Stimulated activated CD4-positive, alpha-beta T cell treated with anti-CD3 and anti-CD28 coated beads, Interleukin-15, amount 100 ng/mL, for 24 hours (primary cell): ENCODE data around the gene COL28A1.
"Not testable (repeated sequence)": the region's sequence is repeated elsewhere in the genome, so short reads cannot be mapped to it uniquely, and the experiment has no call there.

Experiments used
- DNase-seq: peaks from one replicate; pipeline ENCODE4 v3.0.0-alpha.2; 2020

Gene COL28A1

GRCh38 chr7:7408001-7408770, 127.5 kb downstream of the COL28A1 start:
- no peak for DNase-seq

- DNase-seq = no peak
Observed at GRCh38 chr7:7405461-7405860, 130.2 kb downstream of the COL28A1 start.

GRCh38 chr7:7399707-7400106, 136.0 kb downstream of the COL28A1 start:
- no peak for DNase-seq

- DNase-seq = no peak
Observed at GRCh38 chr7:7395785-7396184, 139.9 kb downstream of the COL28A1 start.

- DNase-seq = not testable (repeated sequence)
Observed at GRCh38 chr7:7388164-7388563, 147.5 kb downstream of the COL28A1 start.

GRCh38 chr7:7385421-7385820, 150.3 kb downstream of the COL28A1 start:
- no peak for DNase-seq

GRCh38 chr7:7384228-7384627, 151.4 kb downstream of the COL28A1 start:
- no peak for DNase-seq

- DNase-seq = no peak
Observed at GRCh38 chr7:7375538-7375937, 160.1 kb downstream of the COL28A1 start.

GRCh38 chr7:7370076-7370475, 165.6 kb downstream of the COL28A1 start:
- no peak for DNase-seq

GRCh38 chr7:7369134-7369533, 166.5 kb downstream of the COL28A1 start:
- no peak for DNase-seq

- no peak for DNase-seq
Observed at GRCh38 chr7:7354674-7355073, 181.0 kb downstream of the COL28A1 start.

- DNase-seq = no peak
Observed at GRCh38 chr7:7352845-7353244, 182.8 kb downstream of the COL28A1 start.

GRCh38 chr7:7351832-7352231, 183.8 kb downstream of the COL28A1 start:
- DNase-seq = no peak

- no peak for DNase-seq
Observed at GRCh38 chr7:7351156-7351555, 184.5 kb downstream of the COL28A1 start.

GRCh38 chr7:7349156-7349555, 186.5 kb downstream of the COL28A1 start:
- DNase-seq = no peak

- no peak for DNase-seq
Observed at GRCh38 chr7:7347045-7347444, 188.6 kb downstream of the COL28A1 start.

- DNase-seq = no peak
Observed at GRCh38 chr7:7344583-7344982, 191.1 kb downstream of the COL28A1 start.

- DNase-seq = no peak
Observed at GRCh38 chr7:7335909-7336308, 199.8 kb downstream of the COL28A1 start.

- DNase-seq = no peak
Observed at GRCh38 chr7:7335215-7335614, 200.5 kb downstream of the COL28A1 start.

- no peak for DNase-seq
Observed at GRCh38 chr7:7333610-7334009, 202.1 kb downstream of the COL28A1 start.

- no peak for DNase-seq
Observed at GRCh38 chr7:7331523-7331922, 204.2 kb downstream of the COL28A1 start.

- DNase-seq = no peak
Observed at GRCh38 chr7:7330997-7331396, 204.7 kb downstream of the COL28A1 start.

- no peak for DNase-seq
Observed at GRCh38 chr7:7329326-7329725, 206.3 kb downstream of the COL28A1 start.

GRCh38 chr7:7327423-7327822, 208.2 kb downstream of the COL28A1 start:
- no peak for DNase-seq

GRCh38 chr7:7324698-7325097, 211.0 kb downstream of the COL28A1 start:
- DNase-seq = no peak
